Hematopoietic multipotent progenitor cell (in vitro differentiated cells): ENCODE measurements around the gene ABI3BP. TPM values are rescaled to one million over a fixed set of nuclear protein-coding genes. Genes with fewer than 3 reads are reported as not detected.

Experiments used
- DNase-seq, 3 donors: peaks; one replicate each; pipeline ENCODE4 v3.0.0-alpha.2; 2011 to 2015; ENCODE audit warnings: low read depth in 2 of 3, low spot score in 2 of 3
- total RNA-seq: library from RNA; depleted of rRNA; stranded (reverse); fragments of >200 nt; gene quantifications from one replicate; pipeline ENCODE4 v1.2.3, GENCODE V29; 2012

Gene ABI3BP
- total RNA-seq, 1 donor = 1.1 TPM

DNA sequence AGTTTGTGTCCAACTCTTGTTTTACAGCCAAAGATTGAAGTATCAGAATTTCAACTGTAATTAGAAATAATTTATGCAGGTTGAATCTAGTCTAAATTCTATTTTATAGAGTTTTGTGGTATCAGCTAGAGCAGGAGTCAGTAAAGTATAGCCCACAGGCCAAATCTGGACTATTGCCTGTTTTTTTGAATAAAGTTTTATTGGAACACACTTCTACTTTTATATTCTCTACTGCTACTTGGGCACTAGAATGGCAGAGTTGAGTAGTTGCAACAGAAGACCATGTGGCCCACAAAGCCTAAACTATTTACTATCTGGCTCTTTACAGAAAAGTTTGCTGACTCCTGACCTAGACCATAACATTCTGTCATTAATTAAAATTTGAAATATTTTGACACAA, 247.6 kb downstream of the ABI3BP start:
- no peak for DNase-seq

DNA sequence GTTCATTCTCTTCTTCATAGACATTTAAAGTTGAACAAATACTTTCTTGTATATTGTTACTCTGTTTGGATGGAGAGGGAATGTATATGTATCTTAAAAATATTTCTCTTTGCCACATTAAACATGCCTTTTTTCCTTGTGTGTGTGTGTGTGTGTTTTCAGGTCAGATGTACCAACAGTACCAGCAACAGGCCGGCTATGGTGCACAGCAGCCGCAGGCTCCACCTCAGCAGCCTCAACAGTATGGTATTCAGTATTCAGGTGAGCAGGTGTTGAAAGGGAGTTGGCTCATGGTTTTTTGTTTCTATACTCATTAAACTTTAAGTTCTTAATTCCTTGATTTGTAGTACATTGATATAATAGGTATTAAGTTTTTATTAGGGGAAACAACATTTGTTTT, 248.6 kb downstream of the ABI3BP start:
- DNase-seq = no peak

DNA sequence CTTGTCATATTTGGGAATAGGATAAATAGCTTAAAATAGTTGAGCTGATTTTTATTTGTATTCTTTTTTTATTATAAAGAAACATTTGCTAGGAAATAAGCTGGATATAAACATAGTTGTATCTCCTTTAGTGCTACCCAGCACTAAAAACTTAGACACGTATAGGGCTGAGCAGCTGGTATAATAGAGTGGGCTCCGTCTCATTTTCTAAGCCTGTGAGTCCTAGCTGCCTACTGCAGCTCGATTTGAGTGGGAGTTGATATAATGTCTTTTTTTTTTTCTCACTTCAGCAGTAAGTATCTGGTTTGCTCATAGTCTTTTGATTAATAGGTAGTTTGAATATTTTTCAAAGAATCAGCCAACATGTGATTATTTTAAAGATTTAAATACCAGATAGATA, 249.7 kb downstream of the ABI3BP start:
- no peak for DNase-seq

DNA sequence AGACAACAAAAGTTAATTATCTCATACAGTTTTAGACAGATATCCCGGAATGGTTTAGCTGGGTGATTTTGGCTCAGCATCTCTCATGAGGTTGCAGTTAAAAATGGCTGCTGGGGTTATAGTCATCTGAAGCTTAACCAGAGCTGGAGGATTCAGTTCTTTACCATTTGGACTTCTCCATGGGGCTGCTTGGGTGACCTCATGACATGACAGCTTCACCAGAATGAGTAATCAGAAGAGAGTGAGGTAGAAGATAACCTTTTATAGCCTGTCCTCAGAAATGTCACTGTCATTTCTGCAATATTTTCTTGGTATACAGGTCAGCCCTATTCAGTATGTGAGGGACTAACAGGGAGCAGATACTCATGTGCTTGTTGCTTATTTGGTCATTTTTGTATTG, 253.0 kb downstream of the ABI3BP start:
- no peak for DNase-seq

DNA sequence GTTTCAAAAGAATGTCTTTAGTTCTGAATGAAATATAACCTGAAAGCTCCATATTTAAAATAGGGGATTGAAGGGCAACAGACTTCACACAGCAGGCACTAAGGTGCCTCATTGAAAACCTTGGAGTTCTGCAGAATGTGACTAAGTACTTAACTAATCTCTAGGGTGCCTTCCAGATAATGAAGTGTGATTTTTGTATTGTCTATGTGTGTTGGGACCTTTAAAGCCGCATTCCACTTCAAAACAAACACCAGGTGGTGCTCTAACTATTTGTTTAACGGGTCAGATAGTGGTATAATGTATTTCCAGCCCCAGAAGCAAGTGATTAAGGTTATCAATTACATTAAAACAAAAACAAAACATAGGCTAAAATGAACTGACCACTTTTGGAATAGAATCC, 255.9 kb downstream of the ABI3BP start:
- peak in 2 of 3 donors; percentile 13 to 50 for DNase-seq

- no peak for DNase-seq
Observed at GRCh38 chr3:100732435-100732834, 260.8 kb downstream of the ABI3BP start.

DNA sequence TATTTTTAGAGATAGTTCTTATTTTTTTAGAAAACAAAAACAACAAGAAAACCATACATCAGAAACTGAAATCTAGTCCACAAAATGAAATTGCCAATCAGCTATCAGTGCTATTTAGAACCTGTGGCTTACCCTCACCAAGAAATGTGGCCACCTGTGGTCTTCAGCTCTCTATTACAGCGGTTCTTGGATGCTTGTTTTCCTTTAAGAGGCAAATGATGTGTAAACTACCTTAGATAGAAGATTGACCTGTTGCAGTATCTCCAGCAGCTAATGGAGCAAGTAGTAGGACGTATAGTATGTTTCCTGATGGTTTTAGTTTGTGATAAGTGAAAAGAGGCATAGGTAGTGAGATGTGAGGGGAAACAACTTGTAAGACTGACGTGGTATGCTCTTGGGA, 262.7 kb downstream of the ABI3BP start:
- no peak for DNase-seq

GRCh38 chr3:100726706-100727105, 266.5 kb downstream of the ABI3BP start:
- no peak for DNase-seq

DNA sequence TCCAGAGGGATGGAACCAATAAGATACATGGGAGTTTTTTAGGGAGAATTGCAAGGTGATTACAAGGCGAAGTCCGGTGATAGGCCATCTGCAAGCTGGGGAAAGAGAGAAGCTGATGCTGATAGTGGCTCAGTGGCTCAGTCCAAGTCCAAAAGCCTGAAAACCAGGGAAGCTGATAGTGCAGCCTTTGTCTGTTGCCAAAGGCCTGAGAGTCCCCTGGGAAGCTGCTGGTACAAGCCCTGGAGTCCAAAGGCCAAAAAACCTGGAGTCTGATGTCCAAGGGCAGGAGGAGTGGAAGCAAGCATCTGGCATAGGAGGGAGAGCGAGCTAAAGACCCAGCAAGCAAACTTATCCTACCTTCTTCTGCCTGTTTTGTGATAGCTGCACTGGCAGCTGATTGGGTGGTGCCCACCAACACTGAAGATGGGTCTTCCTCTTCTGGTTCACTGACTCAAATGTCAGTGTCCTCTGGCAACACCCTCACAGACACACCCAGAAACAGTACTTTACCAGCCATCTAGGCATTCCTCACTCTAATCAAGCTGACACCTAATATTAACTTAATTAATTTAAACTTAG, 267.2 kb downstream of the ABI3BP start:
- DNase-seq = no peak

DNA sequence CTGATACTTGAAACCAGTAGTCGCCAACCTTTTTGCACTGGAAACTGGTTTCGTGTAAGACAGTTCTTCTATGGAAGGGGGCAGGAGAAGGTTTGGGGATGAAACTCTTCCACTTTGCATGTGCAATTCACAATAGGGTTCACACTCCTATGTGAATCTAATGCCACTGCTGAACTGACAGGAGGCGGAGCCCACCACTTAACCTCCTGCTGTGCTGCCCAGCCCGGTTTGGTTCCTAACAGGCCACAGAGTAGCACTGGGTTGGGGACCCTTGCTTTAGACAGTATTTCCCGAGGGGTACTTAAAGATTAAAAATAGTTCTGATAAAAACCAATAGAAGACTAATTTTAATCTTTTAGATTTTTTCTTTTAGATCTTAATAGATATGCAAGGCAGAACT, 272.8 kb downstream of the ABI3BP start:
- DNase-seq = no peak

GRCh38 chr3:100719136-100719535, 274.1 kb downstream of the ABI3BP start:
- DNase-seq = no peak

- no peak for DNase-seq
Observed at GRCh38 chr3:100717637-100718487, 275.4 kb downstream of the ABI3BP start.

DNA sequence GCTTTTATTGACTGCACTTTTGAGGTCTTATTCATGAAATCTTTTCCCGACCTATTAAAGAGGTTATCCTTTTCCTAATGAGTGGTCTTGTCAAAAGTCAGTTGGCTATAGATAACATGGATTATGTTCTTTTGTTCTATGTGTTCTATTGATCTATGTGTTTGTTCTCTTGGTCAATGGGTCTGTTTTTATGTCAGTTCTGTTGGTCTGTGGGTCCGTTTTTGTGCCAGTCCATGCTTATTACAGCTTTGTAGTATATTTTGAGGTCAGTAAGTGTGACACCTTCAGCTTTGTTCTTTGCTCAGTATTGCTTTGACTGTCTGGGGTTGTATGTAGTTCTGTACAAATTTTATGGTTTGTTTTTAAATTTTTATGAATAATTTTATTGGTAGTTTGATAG, 276.2 kb downstream of the ABI3BP start:
- no peak for DNase-seq

DNA sequence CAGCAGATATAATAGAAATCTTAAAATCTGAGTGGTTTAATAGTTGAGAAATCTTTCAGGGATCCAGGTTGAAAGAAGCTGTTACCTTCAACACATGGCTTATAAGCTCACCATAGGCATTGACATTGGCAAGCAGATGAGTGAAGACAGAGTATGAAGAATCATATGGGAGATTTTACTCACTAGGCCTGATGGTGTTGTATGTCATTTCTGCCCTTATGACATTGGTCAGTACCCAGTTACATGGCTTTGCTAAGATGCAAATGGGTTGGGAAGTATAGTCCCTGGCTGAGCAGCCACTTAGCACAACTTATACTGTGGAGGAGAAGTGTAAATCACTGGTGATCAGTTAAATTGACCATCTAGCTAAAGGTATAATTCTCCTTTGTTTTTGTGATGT, 278.0 kb downstream of the ABI3BP start:
- no peak for DNase-seq

- peak; percentile 6 to 67 (median 49) for DNase-seq
Observed at GRCh38 chr3:100710261-100710968, 282.8 kb downstream of the ABI3BP start.

DNA sequence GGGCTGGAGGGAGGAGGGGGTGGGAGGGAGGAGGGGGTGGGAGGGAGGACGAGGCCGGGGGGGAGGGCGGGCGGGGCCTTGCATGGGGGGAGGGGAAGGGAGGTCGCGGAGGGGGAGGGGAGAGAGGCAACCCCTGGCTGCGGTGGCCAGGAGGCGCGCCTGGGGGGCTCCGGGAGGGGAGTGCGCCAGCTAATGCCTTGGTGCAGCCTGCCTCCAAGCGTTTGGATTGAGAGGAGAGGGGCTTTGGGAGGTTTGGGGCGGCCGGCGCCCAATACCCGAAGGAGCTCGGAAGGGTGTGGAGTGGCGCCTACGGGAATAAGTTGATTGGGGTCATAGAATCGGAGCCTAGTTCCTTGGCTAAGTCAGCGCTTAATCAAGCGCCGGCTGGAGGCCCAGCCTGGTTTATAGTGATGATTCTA, 283.4 kb downstream of the ABI3BP start:
- DNase-seq = peak; percentile 7 to 75 (median 73)

DNA sequence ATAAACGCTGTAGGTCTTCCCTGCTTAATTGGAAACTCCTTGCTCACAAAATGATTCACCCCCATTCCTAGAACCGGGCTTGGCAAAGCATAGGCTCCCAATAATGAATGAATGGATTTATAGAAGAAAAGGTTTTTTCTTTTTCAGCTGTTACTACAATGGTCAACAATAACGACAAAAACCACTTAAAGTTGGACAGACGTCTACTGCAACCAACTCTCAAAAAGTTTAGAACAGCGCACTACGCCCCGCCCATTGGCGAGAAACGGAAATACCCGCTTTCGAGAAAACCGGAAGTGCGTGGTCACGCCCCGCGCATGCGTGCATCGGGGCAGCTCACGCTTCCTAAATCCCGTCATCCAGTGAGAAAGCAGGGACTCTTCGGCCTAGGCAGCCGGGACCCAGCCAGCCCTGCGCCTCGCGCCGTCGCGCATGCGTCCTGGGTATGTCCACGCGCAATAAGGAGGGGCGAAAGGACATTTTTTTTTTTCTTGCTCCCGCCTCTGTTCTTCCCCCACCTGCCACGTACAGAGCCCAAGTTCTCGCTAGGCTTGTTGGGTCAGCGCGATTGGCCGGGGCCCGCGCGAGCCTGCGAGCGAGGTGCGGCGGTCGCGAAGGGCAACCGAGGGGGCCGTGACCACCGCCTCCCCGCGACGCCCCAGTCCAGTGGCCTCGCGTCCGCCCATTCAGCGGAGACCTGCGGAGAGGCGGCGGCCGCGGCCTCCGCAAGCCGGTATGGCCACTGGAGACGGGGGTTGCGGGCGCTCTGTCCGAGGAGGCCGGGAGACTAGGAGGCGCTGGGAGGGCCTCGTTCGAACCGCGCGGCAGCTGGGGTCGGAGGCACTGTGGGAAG, 284.0 kb downstream of the ABI3BP start, which contains the start of gene TFG:
TSS of gene TFG (plus strand) at position 506 of the 853 bp plus-strand sequence. CDS start 4,192 bp downstream, outside the sequence.
- DNase-seq = peak; percentile 99

- DNase-seq = no peak
Observed at GRCh38 chr3:100708644-100708988, 284.6 kb downstream of the ABI3BP start.

DNA sequence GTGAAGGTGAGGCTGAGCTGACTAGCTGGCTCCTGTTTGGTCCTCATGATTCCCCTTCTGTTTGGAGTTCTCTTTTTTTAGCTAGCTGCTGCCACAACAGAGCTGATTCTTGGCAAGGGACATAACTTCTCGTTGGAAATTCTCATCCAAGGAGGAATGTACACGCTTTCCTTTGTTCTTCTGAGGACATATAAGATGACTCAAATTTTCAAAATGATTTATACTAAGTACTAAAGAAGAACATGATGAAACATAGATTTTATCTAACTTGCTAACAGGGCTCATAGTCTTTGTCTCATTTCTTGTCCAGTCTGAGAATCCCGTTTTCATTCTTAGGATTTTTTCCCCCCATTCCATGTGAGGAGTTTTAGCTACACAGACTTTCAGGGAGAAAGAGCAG, 286.9 kb downstream of the ABI3BP start:
- no peak for DNase-seq

GRCh38 chr3:100703865-100704264, 289.4 kb downstream of the ABI3BP start:
- DNase-seq = no peak

DNA sequence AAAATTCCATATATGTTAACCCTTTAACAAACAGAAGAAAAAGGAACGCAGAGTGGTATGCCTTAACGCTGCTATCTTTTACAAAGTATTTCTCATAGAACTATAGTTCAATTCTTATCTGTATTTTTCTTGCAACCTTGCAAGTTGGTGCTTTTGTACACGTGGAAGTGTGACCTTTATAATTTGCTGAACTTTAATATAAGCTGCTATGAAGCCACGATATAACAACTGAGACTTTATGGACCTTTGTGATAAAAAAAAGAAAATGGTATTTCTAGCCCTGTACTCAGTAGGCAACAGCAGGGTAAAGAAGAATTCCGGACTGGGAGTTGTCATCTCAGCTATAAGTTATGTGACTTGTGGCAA, 290.3 kb downstream of the ABI3BP start:
- no peak for DNase-seq
